ENCODE results near the gene SMTNL2.
"Not testable (repeated sequence)": the region's sequence is repeated elsewhere in the genome, so short reads cannot be mapped to it uniquely, and the experiment has no call there.

SMTNL2 gene

DNA sequence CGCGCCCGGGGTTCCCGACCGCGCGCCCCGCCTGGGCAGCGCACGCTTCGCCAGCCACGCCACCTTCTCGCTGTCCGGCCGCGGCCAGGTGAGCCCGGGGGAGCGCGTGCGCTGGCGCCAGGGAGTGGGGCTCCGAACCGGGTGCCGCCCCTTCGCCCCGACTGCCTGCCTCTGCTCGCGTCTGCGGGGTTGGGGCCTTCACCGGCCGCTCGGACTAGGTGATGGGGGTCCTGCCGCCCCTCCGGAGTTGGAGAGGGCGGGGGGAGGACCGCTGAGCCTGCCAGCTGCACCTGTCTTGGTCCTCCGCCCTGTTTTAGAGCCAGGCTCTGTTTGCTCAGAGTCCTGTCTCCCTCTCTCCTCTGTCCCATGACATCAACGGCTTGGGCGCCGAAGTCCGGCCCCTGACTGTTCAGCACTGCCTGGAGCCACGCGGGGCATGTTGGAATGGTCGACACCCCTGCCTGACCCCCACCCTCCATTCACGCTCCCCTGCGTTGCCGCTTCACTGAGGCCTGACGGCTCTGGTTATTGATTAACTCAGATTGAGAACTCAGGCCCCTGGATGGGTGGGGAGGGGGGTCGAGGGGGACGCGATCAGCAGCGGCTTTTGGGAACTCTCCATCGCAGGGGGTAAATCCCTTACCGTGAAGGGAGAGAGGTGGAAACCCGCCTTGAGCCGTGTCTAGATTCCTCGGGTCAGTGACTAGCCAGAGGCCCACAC lies 748 bp downstream of the SMTNL2 start:
- DNase-seq (ENCODE audit: low read depth in 1 of 2, low spot score in 1 of 2), result no peak

DNA sequence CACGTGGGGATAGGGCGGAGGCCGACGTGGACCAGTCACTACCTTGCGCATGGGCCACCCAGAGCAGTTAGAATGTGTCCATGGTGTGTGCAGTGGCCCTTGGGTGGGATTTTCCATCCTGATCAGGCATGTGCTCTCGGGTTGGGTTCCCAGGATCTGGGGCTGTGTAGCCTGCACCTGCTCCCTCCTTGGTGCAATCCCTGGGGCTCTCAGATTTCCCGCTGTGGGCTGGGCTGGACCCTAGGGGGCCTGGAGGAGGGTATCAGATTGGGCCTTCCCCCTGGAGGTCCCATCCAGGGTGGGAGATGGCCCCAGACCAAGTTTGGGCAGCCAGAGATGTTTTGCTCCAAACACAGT lies 1.3 kb downstream of the SMTNL2 start:
- no peak for DNase-seq (ENCODE audit: low read depth in 1 of 2, low spot score in 1 of 2)

- DNase-seq (ENCODE audit: low read depth in 1 of 2, low spot score in 1 of 2), result no peak
These were observed 1.7 kb downstream of the SMTNL2 start for GRCh38 chr17:4586043-4586442.

- no peak for DNase-seq (ENCODE audit: low read depth in 1 of 2, low spot score in 1 of 2)
These were observed 2.9 kb downstream of the SMTNL2 start for GRCh38 chr17:4587195-4587594.

DNA sequence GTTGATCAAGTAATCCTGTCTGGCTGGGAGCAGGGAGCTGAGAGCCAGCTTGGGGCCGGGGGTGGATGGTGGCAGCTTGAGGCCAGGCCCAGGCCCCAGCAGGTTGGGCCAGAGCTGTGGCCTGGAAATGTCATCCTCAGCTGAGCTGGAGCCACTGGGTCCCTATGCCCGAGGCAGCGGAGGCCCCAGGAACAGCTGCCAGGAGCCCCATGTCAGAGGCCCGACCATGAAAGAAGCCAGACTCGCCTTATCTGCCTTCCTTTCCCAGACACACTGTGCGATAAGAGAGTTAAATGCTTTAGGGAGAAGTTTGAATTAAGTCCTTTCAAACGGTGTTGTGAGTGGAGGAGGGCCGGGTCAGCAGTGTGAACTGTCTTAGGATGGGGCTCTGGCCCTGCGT lies 3.5 kb downstream of the SMTNL2 start:
- DNase-seq (ENCODE audit: low read depth in 1 of 2, low spot score in 1 of 2), result no peak

- DNase-seq (ENCODE audit: low read depth in 1 of 2, low spot score in 1 of 2), result no peak
These were observed 4.1 kb downstream of the SMTNL2 start for GRCh38 chr17:4588391-4588790.

GRCh38 chr17:4588898-4589625 lies 4.7 kb downstream of the SMTNL2 start:
- DNase-seq (ENCODE audit: low read depth in 1 of 2, low spot score in 1 of 2), result no peak

GRCh38 chr17:4590042-4590441 lies 5.7 kb downstream of the SMTNL2 start:
- not testable (repeated sequence) for DNase-seq (ENCODE audit: low read depth in 1 of 2, low spot score in 1 of 2)

- DNase-seq (ENCODE audit: low read depth in 1 of 2, low spot score in 1 of 2), result no peak
These were observed 6.7 kb downstream of the SMTNL2 start for GRCh38 chr17:4590981-4591453.

- no peak for DNase-seq (ENCODE audit: low read depth in 1 of 2, low spot score in 1 of 2)
These were observed 7.2 kb downstream of the SMTNL2 start for GRCh38 chr17:4591529-4591928.

GRCh38 chr17:4592240-4593005 lies 8.1 kb downstream of the SMTNL2 start:
- DNase-seq (ENCODE audit: low read depth in 1 of 2, low spot score in 1 of 2), result no peak

- no peak for DNase-seq (ENCODE audit: low read depth in 1 of 2, low spot score in 1 of 2)
These were observed 8.7 kb downstream of the SMTNL2 start for GRCh38 chr17:4593021-4593421.

DNA sequence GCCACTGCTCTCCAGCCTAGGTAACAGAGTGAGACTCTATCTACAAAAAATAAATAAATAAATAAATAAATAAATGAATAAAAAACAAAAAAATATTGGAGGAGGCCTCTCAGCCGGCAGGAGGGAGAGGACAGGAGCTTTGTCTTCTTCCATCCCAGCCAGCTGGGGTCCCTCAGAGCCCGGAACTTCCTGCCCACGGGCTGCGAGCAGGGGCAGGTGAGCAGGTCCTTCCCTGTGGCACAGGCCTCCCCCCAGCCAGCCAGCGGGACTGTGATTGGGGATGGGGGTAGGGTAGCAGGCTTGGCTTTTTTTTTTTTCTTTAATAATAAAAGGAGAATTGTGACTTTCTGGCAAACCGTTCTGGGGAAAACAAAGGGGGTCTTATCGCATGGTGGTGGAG lies 10.1 kb downstream of the SMTNL2 start:
- no peak for DNase-seq (ENCODE audit: low read depth in 1 of 2, low spot score in 1 of 2)

- DNase-seq (ENCODE audit: low read depth in 1 of 2, low spot score in 1 of 2), result no peak
These were observed 10.8 kb downstream of the SMTNL2 start for GRCh38 chr17:4594931-4595684.

DNA sequence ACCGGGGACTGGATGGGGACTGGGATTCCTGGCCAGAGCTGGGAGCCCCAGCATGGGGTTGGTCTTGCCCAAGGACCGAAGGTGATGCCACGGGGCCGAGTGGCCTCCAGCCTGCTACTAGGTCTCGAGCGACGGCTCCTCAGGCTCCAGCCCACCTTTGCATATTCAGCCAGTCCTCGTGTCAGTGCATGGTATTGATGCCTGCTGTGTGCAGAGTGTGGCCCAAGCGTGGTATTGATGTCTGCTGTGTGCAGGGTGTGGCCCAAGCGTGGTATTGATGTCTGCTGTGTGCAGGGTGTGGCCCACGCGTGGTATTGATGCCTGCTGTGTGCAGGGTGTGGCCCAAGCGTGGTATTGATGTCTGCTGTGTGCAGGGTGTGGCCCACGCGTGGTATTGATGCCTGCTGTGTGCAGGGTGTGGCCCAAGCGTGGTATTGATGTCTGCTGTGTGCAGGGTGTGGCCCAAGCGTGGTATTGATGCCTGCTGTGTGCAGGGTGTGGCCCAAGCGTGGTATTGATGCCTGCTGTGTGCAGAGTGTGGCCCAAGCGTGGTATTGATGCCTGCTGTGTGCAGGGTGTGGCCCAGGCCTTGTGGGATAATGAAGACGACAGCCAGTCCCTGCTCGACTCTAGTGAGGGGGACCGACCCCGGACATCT lies 11.5 kb downstream of the SMTNL2 start:
- not testable (repeated sequence) for DNase-seq (ENCODE audit: low read depth in 1 of 2, low spot score in 1 of 2)

GRCh38 chr17:4596636-4597380 lies 12.5 kb downstream of the SMTNL2 start:
- no peak for DNase-seq (ENCODE audit: low read depth in 1 of 2, low spot score in 1 of 2)

GRCh38 chr17:4597975-4598374 lies 13.6 kb downstream of the SMTNL2 start:
- DNase-seq (ENCODE audit: low read depth in 1 of 2, low spot score in 1 of 2), result no peak

DNA sequence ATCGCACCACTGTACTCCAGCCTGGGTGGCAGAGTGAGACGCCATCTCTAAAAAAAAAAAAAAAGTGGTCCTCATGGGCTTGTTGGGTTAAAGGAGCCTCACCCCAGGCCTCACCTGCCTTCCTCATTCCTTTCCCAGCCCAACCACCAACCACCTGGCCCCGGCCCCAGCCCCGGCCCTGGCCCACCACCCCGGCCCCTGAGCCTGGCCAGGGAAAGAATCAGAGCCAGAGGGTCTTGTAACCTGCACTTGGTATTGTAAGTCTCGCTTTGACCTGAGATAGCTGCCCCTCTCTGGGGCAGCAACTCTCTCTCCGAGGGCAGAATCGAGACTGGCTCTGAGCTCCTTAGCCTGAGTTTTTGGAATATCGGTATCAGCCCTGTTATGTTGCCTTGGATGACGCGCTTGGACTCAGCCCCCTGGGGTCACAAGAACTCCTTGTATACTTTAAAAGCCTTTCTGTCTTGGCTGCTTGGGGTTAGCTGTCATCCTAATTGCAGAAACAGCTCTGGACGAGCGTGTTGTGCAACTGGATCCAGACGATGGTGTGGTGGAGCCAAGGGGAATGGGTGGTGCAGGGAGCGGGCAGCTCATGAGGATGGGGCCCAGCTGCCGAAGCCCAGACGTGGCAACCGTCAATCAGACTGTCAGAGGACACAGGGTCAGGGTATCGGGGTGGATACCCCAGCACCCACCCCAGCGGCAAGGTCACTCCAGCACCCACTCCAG lies 14.6 kb downstream of the SMTNL2 start:
- DNase-seq (ENCODE audit: low read depth in 1 of 2, low spot score in 1 of 2), result no peak

GRCh38 chr17:4599505-4600281 lies 15.4 kb downstream of the SMTNL2 start:
- DNase-seq (ENCODE audit: low read depth in 1 of 2, low spot score in 1 of 2), result no peak
